PC-3 (cell line): ENCODE measurements around the gene LNP1. TPM values are rescaled to one million over a fixed set of nuclear protein-coding genes. Genes with fewer than 3 reads are reported as not detected.
A peak's percentile ranks its signal among the peaks of the same experiment; 100 is the strongest.
"Not testable (repeated sequence)": the region's sequence is repeated elsewhere in the genome, so short reads cannot be mapped to it uniquely, and the experiment has no call there.

Experiments used
- ATAC-seq: fragments of 200-7000 bp; cut with Tn5 transposase; 2 replicates; pipeline ENCODE4 v1.9.1; 2020; ENCODE audit warnings: mild to moderate bottlenecking, moderate library complexity
- Bru-seq: library from RNA; stranded (reverse); fragments of 400-500 nt; gene quantifications from one replicate; lab custom pipeline; 2021; lab: Mats Ljungman, UMichigan
- BruChase-seq, 2 experiments: library from RNA; stranded (reverse); fragments of 400-500 nt; gene quantifications; one replicate each; lab custom pipeline; 2021; lab: Mats Ljungman, UMichigan
- BruUV-seq: library from RNA; stranded (reverse); fragments of 400-500 nt; replicated peaks from 2 replicates; lab custom pipeline; 2021; lab: Mats Ljungman, UMichigan
- CTCF ChIA-PET: fragments of 300-600 bp; sonication (Branson Sonifier 250); formaldehyde crosslinking; loops from one replicate; lab custom pipeline; 2022; ENCODE audit warnings: antibody characterized with exemption; lab: Charles Lee
- POLR2A ChIA-PET: fragments of 300-600 bp; sonication (Branson Sonifier 250); formaldehyde crosslinking; loops from one replicate; lab custom pipeline; 2022; ENCODE audit warnings: antibody characterized with exemption; ENCODE audit not compliant: unreplicated experiment; lab: Charles Lee
- DNase-seq: peaks from one replicate; pipeline ENCODE4 v3.0.0-alpha.2; 2015
- H2AFZ ChIP-seq: fragments of 300-600 bp; sonication (generic); 2 replicates; pipeline ENCODE4 v1.6.0; 2016; ENCODE audit warnings: antibody characterized with exemption, low read length
- H3F3A ChIP-seq: fragments of 300-600 bp; sonication (generic); one replicate; pipeline ENCODE4 v1.6.0; 2017; ENCODE audit warnings: antibody characterized with exemption, low read length, control low read depth, mild to moderate bottlenecking; ENCODE audit not compliant: unreplicated experiment
- H3K27ac ChIP-seq: fragments of 300-600 bp; sonication (generic); 2 replicates; pipeline ENCODE4 v1.5.1; 2016; ENCODE audit warnings: mild to moderate bottlenecking, low read length
- H3K27me3 ChIP-seq: fragments of 300-600 bp; sonication (generic); 2 replicates; pipeline ENCODE4 v1.6.1; 2016; ENCODE audit warnings: low read length, mixed read lengths
- H3K36me3 ChIP-seq: fragments of 300-600 bp; sonication (generic); 2 replicates; pipeline ENCODE4 v1.6.1; 2016; ENCODE audit warnings: low read depth, mixed run types, low read length, mixed read lengths
- H3K4me1 ChIP-seq: fragments of 300-600 bp; sonication (generic); 2 replicates; pipeline ENCODE4 v1.5.1; 2016; ENCODE audit warnings: low read length; ENCODE audit not compliant: insufficient read depth
- H3K4me2 ChIP-seq: fragments of 300-600 bp; sonication (generic); 2 replicates; pipeline ENCODE4 v1.6.0; 2016; ENCODE audit warnings: low read length
- H3K4me3 ChIP-seq: fragments of 300-600 bp; sonication (generic); 2 replicates; pipeline ENCODE4 v1.5.1; 2016; ENCODE audit warnings: mild to moderate bottlenecking, low read length, mixed read lengths
- H3K79me2 ChIP-seq: fragments of 300-600 bp; sonication (generic); 2 replicates; pipeline ENCODE4 v1.6.1; 2017; ENCODE audit warnings: low read length, mixed read lengths
- H3K9ac ChIP-seq: fragments of 300-600 bp; sonication (generic); 2 replicates; pipeline ENCODE4 v1.6.0; 2016; ENCODE audit warnings: mild to moderate bottlenecking, low read length
- H3K9me2 ChIP-seq: fragments of 300-600 bp; sonication (generic); replicated peaks from 2 replicates; pipeline ENCODE4 v1.6.1; 2016; ENCODE audit warnings: mixed run types, low read length, mixed read lengths
- H3K9me3 ChIP-seq: fragments of 300-600 bp; sonication (generic); 2 replicates; pipeline ENCODE4 v1.6.1; 2016; ENCODE audit warnings: low read length, mixed read lengths
- H4K20me1 ChIP-seq: fragments of 300-600 bp; sonication (generic); 2 replicates; pipeline ENCODE4 v1.6.1; 2016; ENCODE audit warnings: low read length, mixed read lengths
- EZH2 ChIP-seq: fragments of 300-600 bp; sonication (generic); IDR thresholded peaks from one replicate; pipeline ENCODE4 v1.6.1; 2017; ENCODE audit warnings: antibody characterized with exemption, mild to moderate bottlenecking, low read length; ENCODE audit not compliant: unreplicated experiment
- EZH2phosphoT487 ChIP-seq: fragments of 300-600 bp; sonication (generic); IDR thresholded peaks from 2 replicates; pipeline ENCODE4 v1.6.1; 2018; ENCODE audit warnings: mild to moderate bottlenecking, antibody characterized with exemption, low read length, borderline replicate concordance
- intact Hi-C: fragments of 100-400 bp; cut with micrococcal nuclease; formaldehyde crosslinking; loops from 2 replicates; pipeline ENCODE4 v1.9.0; 2023
- long read RNA-seq: library from polyadenylated mRNA; unstranded; transcript quantifications from one replicate; pipeline ENCODE4 v2.0.0, GENCODE V29; 2021; ENCODE audit not compliant: unreplicated experiment
- total RNA-seq: library from RNA; depleted of rRNA; stranded (reverse); fragments of >200 nt; gene quantifications from 2 replicates; pipeline ENCODE4 v1.2.3, GENCODE V29; 2014; rRNA removed
- TF ChIP-seq, protein P1 (sequence below): fragments of 300-600 bp; sonication (generic); conservative IDR thresholded peaks from 2 replicates; pipeline ENCODE4 v1.5.1; 2017; ENCODE audit warnings: antibody characterized with exemption, low read depth, mild to moderate bottlenecking, low read length

The LNP1 gene, protein sequence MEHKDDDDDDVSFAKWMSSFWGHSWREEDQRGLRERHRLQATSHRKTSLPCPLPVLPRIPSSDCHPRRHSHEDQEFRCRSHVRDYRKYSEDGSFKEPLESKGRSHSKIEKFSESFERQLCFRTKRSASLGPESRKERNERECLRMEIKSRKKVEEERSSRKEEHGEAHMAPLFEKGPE
- total RNA-seq (5.2 and 6.8 TPM in 2 replicates), Bru-seq, nascent RNA (percentile 78 among the genes with signal in this experiment), BruChase-seq, experiment 1, labeled RNA remaining after a 6-hour chase (percentile 73 among the genes with signal in this experiment), BruChase-seq, experiment 2, labeled RNA remaining after a 2-hour chase (percentile 76 among the genes with signal in this experiment)
- long read RNA-seq, transcript LNP1-201 (4 exons, 2,210 nt) = major isoform, 34 of 40 reads
- long read RNA-seq, partial matches to known transcripts = 2 of 40 reads
- long read RNA-seq, other reads (novel, unspliced or antisense) = 4 of 40 reads

DNA sequence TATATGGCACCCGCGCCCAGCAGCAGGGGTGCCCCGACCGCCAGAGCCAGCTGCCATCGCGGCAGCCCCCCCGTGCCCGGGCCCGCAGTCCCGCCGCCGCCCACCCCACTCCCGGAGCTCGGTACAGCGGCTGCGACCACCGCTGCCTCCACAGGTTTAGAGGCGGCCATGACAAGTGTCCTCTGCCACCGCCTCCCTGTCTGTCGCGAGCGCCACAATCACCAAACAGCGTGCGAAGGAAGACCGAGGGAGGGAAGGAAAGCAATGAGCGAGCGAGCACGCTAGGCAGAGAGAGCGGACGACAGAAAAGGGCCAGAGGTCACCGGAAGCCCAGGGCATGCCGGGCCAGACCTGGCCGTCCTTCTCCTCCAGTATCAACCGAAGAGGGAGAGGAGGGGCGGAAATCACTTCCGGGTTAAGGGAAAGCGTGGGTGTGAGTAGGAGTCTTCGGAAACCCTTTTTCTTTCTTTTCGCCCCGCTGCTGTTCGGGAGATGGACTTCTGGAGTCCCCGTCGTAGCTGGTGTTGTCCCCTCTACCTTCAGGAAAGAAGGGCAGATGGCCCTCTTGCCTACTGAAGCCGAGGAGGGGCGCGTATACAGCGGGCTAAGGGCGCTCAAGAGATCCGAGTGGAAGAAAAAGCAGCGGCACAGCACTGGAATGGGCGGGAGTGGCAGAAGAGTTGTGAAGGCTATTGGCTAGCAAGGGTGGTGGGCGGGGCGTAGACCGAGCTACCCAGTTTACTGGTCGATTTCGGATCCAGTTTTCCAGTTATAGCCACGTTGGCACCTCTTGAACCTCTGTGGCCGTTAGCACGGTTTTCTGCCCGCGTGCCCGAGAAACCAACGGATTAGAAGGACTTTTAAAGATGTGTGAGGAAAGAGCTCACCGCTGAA, at the start of gene LNP1, which contains the start of gene TOMM70:
TSS of gene LNP1 (plus strand) at position 760 of the 894 bp plus-strand sequence. CDS start 28,191 bp downstream, outside the sequence.
TSS of gene TOMM70 (minus strand) at position 310 of the 894 bp plus-strand sequence. CDS start at position 170, 140 bp downstream.
- Histone ChIP-seq H2AFZ (peak within 1 kb of the TSS; percentile 78), H3K36me3 (no peaks in the 10 kb centered on the region), H4K20me1 (peaks cover 33% of the 10 kb centered on the region), H3K4me1 (peaks cover 30% of the 10 kb centered on the region), H3K27ac (peak within 1 kb of the TSS; percentile 78), H3K9me3 (no peaks in the 10 kb centered on the region), H3K79me2 (peaks cover 95% of the 10 kb centered on the region), H3K4me2 (peak within 1 kb of the TSS; percentile 87), H3F3A (no peaks in the 10 kb centered on the region), H3K9ac (peak within 1 kb of the TSS; percentile 84), H3K4me3 (peak within 1 kb of the TSS; percentile 94), H3K9me2 (no peaks in the 10 kb centered on the region), H3K27me3 (no peaks in the 10 kb centered on the region)
- intact Hi-C loops = loop anchor here (1.0 to 5.0 kb wide), 3 partner anchors 24 to 569 kb away; no protein-coding TSS in a partner anchor
- TF ChIP-seq EZH2 = no peak
- no peak for TF ChIP-seq EZH2phosphoT487
- TF ChIP-seq, protein P1, sequence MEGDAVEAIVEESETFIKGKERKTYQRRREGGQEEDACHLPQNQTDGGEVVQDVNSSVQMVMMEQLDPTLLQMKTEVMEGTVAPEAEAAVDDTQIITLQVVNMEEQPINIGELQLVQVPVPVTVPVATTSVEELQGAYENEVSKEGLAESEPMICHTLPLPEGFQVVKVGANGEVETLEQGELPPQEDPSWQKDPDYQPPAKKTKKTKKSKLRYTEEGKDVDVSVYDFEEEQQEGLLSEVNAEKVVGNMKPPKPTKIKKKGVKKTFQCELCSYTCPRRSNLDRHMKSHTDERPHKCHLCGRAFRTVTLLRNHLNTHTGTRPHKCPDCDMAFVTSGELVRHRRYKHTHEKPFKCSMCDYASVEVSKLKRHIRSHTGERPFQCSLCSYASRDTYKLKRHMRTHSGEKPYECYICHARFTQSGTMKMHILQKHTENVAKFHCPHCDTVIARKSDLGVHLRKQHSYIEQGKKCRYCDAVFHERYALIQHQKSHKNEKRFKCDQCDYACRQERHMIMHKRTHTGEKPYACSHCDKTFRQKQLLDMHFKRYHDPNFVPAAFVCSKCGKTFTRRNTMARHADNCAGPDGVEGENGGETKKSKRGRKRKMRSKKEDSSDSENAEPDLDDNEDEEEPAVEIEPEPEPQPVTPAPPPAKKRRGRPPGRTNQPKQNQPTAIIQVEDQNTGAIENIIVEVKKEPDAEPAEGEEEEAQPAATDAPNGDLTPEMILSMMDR = no peak
- ChIA-PET CTCF (interaction anchor here (1.0 kb wide), 1 partner anchor 62 kb away, joined by 3 read pairs; no protein-coding TSS in a partner anchor), POLR2A (interaction anchor here (0.5 to 1.5 kb wide), 11 partner anchors 9 to 647 kb away, joined by 3 to 13 read pairs (median 4); partner anchors contain the start of gene TMEM45A)
- BruUV-seq = no TSS peak
- peak; percentile 98 for DNase-seq
- ATAC-seq = peak; percentile 92

- H4K20me1 ChIP-seq, DNase-seq, H2AFZ ChIP-seq, H3K9me2 ChIP-seq, BruUV-seq, POLR2A ChIA-PET, H3K27me3 ChIP-seq, H3K4me3 ChIP-seq, H3F3A ChIP-seq, H3K4me2 ChIP-seq, CTCF ChIA-PET, H3K9me3 ChIP-seq, intact Hi-C loops, H3K4me1 ChIP-seq, H3K27ac ChIP-seq, H3K79me2 ChIP-seq, H3K9ac ChIP-seq, ATAC-seq: not testable (repeated sequence)
- peaks cover 55% of the 10 kb centered on the region for H3K36me3 ChIP-seq
Measured at GRCh38 chr3:100351770-100352169, 49.6 kb upstream of the LNP1 start.
